Activated naive CD4-positive, alpha-beta T cell treated with anti-CD3 and anti-CD28 coated beads, Interleukin-2, amount 10 ng/mL, durations not matched to agents 7 days and 5 days (primary cell): ENCODE measurements around the gene WDR73.
"Not testable (repeated sequence)": the region's sequence is repeated elsewhere in the genome, so short reads cannot be mapped to it uniquely, and the experiment has no call there.

Experiments used
- CTCF ChIA-PET: fragments of 350-600 bp; sonication (Branson Sonifier 250); formaldehyde crosslinking; loops from one replicate; lab custom pipeline; 2021; ENCODE audit warnings: antibody characterized with exemption; lab: Charles Lee
- DNase-seq: peaks from one replicate; pipeline ENCODE4 v3.0.0-alpha.2; 2020
- H3K27ac Mint-ChIP-seq: one replicate; pipeline ENCODE4 v1.8.0; 2021; ENCODE audit warnings: mild to moderate bottlenecking, moderate library complexity, mixed read lengths
- H3K27me3 Mint-ChIP-seq: one replicate; pipeline ENCODE4 v1.8.0; 2021; ENCODE audit warnings: mild to moderate bottlenecking, mixed read lengths
- H3K36me3 Mint-ChIP-seq: one replicate; pipeline ENCODE4 v1.8.0; 2021; ENCODE audit warnings: mixed read lengths
- H3K4me1 Mint-ChIP-seq: one replicate; pipeline ENCODE4 v1.8.0; 2021; ENCODE audit warnings: mixed read lengths
- H3K4me3 Mint-ChIP-seq: one replicate; pipeline ENCODE4 v1.8.0; 2021; ENCODE audit warnings: mild to moderate bottlenecking, moderate library complexity, mixed read lengths
- H3K9me3 Mint-ChIP-seq: one replicate; pipeline ENCODE4 v1.8.0; 2021; ENCODE audit warnings: mixed read lengths

Gene WDR73

DNA sequence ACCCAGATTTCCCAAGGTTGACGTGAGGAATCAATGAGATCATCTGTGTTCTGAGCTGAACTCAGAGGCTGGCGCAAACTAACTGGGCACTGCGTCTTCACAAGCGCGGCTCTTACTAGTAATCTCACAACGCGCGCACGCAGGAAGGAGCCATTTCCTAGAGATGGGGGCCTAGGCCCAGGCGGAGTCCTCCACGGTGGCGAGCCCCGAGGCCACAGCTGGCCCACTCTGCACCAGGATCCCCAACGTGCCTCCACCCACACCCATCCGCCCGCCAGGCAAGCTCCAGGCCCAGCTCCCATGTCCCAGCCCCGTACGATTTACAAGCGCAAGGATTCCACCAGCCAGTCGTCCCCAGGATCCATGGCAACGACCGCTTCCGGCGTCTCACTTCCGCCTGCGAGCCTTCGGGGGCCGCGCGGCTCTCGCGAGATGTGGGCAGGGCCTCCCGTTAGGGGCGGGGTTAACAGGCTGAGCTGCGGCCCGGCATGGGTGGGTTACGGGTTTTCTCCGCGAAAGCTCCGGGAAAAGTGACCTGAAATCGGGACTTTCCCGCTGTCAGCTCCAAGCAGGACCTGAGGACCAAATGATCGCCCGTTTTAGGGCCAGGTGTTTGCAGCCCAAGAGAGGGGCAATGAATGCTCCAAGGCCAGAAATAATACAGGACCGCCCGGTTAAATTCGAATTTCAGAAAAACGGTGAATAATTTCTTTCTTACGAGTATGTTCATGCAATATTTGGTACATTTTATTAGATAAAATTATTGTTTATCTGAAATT is at the start of gene WDR73:
Gene WDR73 (minus strand): TSS at position 374 of the 779 bp plus-strand sequence. CDS start 9 bp downstream, at position 365.
- CTCF ChIA-PET, result interaction anchor here (0.6 to 4.6 kb wide), 12 partner anchors 16 to 276 kb away, joined by 3 to 36 read pairs (median 4); partner anchors contain the start of genes SEC11A, ZNF592 and ZSCAN2
- DNase-seq, result peak; percentile 98
- peaks cover 12% of the 10 kb centered on the region for H3K27me3 Mint-ChIP-seq
- H3K27ac Mint-ChIP-seq, result peak within 1 kb of the TSS; percentile 85
- peaks cover 52% of the 10 kb centered on the region for H3K4me1 Mint-ChIP-seq
- H3K9me3 Mint-ChIP-seq, result no peaks in the 10 kb centered on the region
- peak within 1 kb of the TSS; percentile 99 for H3K4me3 Mint-ChIP-seq
- peaks cover 17% of the 10 kb centered on the region for H3K36me3 Mint-ChIP-seq

DNA sequence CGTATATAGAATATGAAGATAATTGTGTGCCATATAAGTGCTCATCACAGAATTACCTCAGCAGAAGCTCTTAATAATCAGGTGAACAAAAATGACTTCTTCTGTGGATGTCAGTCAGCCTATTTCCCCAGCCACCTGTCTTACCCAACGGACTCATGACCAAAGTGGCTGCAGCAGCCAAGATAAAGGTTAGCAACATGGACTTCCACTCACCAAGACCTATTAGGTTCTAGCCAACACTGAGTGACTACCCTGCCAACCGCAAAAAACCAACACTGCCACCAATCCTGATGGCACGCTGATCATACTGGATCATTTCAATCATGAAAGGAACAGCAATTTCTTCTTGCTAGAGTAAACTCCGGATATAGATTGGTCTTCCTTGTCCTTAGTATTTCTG is 49.7 kb upstream of the WDR73 start:
- CTCF ChIA-PET, result interaction anchor here (0.9 kb wide), 1 partner anchor 45 kb away, joined by 3 read pairs; no protein-coding TSS in a partner anchor
- Mint-ChIP-seq H3K4me3 (no peak overlapping the region), H3K9me3 (no peaks in the 10 kb centered on the region), H3K27me3 (no peaks in the 10 kb centered on the region), H3K27ac (no peak overlapping the region), H3K36me3 (peaks cover 33% of the 10 kb centered on the region), H3K4me1 (peaks cover 50% of the 10 kb centered on the region)
- DNase-seq, result no peak

DNA sequence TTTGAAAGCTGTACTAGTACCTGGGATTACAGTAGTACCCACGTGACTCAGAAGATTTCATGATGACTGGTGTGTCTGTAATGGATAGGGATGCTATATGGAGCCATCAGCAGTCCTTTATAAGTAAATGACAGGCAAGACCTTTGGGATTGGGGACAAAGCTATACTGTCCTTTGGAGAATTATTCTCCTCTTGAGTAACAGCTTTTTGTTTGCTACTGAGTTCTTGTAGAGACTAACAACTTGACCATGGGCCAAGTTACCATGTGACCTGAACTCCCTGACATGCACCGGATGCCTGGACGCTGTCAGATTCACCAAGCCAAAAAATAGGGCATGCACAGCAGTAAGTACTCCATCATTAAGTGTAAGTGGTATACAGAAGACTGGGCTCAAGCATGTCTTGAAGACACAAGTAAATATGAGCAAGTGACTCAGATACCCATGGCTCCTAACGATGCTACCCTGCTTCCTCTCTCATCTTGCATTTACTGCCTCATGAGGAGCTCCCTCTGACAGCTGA is 48.9 kb upstream of the WDR73 start:
- Mint-ChIP-seq H3K9me3 (no peaks in the 10 kb centered on the region), H3K4me1 (peaks cover 48% of the 10 kb centered on the region), H3K36me3 (peaks cover 25% of the 10 kb centered on the region), H3K27ac (no peak overlapping the region), H3K27me3 (no peaks in the 10 kb centered on the region), H3K4me3 (no peak overlapping the region)
- no peak for DNase-seq
- CTCF ChIA-PET, result interaction anchor here (0.9 kb wide), 1 partner anchor 45 kb away, joined by 3 read pairs; no protein-coding TSS in a partner anchor

DNA sequence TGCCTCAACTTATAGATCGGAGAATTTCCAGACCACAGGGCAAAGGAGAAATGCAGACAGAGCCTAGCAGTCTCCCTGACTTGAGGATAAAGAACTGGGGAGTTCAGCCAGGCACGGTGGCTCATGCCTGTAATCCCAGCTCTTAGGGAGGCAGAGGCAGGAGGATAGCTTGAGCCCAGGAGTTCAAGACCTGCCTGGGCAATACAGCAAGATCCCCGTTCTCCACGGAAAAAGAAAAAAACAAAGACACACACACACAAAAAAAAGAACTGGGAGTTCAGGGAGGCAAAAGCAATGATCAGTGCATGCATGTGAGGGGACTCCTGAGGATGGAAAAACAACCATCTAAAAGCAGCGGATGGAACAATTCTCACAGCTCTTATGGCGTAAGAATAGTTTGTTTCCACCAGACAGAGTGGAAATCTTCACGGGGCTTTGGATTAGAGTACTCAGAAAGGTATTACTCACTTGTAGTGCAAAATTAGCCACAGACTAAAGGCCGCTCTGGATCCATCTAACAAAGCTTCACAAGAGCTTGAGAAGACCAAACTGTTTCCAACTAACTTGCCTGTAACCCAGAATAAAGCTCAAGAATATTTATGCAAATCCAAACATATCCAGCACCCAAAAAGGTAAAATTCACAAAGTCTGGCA is 45.6 kb upstream of the WDR73 start:
- peaks cover 48% of the 10 kb centered on the region for H3K4me1 Mint-ChIP-seq
- no peak for DNase-seq
- no peaks in the 10 kb centered on the region for H3K27me3 Mint-ChIP-seq
- no peaks in the 10 kb centered on the region for H3K9me3 Mint-ChIP-seq
- H3K27ac Mint-ChIP-seq, result no peak overlapping the region
- CTCF ChIA-PET, result no interaction called here
- H3K36me3 Mint-ChIP-seq, result peaks cover 17% of the 10 kb centered on the region
- H3K4me3 Mint-ChIP-seq, result no peak overlapping the region

DNA sequence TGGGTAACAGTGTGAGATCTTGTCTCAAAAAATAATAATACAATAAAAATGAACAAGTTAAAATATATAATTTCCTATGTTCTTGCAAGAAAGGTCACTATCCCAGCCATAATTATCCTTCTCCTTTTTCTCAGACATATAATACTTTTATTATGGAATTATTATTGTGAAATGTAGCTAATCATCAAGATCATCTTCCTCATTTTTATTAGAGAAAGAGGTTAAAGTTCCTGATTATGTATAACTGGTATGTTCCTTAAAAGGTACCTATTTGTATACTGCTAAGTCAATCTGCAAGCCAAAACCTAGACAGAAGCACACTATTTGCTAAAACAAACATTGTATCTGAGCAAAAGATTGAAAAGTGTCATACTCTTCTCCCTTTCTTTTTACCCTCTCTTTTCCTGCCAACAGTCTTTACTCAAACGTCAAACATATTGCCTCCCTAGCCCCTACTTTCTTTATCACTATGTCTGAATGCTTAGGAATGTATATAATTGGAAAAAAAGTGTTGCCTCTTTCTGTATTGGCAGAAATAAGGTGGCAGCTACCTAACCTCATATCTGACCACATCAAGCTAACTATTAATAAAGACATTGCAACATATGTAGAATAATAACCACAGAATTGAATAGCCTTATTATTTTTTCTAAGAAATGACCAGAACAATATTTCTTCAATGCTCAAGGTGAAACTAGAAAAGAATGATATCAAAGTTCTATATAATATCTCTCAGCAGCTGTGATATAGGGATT is 43.3 kb upstream of the WDR73 start:
- H3K4me3 Mint-ChIP-seq, result no peak overlapping the region
- H3K27ac Mint-ChIP-seq, result no peak overlapping the region
- no peaks in the 10 kb centered on the region for H3K9me3 Mint-ChIP-seq
- no peaks in the 10 kb centered on the region for H3K27me3 Mint-ChIP-seq
- CTCF ChIA-PET, result interaction anchor here (0.8 kb wide), 1 partner anchor 13 kb away, joined by 3 read pairs; no protein-coding TSS in a partner anchor
- no peak for DNase-seq
- peaks cover 10% of the 10 kb centered on the region for H3K36me3 Mint-ChIP-seq
- peaks cover 31% of the 10 kb centered on the region for H3K4me1 Mint-ChIP-seq

DNA sequence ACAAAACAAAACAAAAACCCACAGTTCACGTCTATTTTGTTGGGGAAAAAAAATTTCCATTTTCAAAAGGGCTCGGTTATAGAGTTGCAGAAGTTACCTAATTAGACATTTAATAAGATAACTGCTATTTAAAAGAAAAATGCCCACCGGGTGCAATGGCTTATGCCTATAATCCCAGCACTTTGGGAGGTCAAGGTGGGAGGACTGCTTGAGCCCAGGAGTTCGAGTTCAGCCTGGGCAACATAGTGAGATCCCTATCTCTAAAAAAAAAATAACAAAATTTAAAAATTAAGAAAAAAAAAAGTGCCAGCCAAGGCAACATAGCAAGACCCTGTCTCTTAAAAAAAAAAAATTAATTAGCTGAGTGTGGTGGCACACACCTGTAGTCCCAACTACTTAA is 42.7 kb upstream of the WDR73 start:
- H3K27me3 Mint-ChIP-seq, result no peaks in the 10 kb centered on the region
- peaks cover 31% of the 10 kb centered on the region for H3K4me1 Mint-ChIP-seq
- CTCF ChIA-PET, result no interaction called here
- no peaks in the 10 kb centered on the region for H3K9me3 Mint-ChIP-seq
- peaks cover 13% of the 10 kb centered on the region for H3K36me3 Mint-ChIP-seq
- DNase-seq, result no peak
- H3K27ac Mint-ChIP-seq, result no peak overlapping the region
- H3K4me3 Mint-ChIP-seq, result no peak overlapping the region

DNA sequence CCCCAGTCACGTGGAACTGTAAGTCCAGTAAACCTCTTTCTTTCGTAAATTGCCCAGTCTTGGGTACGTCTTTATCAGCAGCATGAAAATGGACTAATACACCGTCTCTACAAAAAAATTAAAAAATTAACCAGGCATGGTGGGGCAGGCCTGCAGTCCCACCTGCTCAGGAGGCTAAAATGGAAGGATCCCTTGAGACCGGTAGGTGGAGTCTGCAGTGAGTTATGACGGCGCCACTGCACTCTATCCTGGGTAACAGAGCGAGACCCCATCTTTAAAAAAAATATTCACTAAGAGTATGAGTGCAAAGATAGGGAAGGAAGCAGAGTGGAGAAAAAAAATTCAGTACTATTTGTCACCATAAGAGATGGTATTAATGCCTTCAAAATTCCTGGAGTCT is 36.3 kb upstream of the WDR73 start:
- no peaks in the 10 kb centered on the region for H3K4me1 Mint-ChIP-seq
- no peak overlapping the region for H3K27ac Mint-ChIP-seq
- no peaks in the 10 kb centered on the region for H3K27me3 Mint-ChIP-seq
- peaks cover 39% of the 10 kb centered on the region for H3K36me3 Mint-ChIP-seq
- DNase-seq, result no peak
- H3K4me3 Mint-ChIP-seq, result no peak overlapping the region
- CTCF ChIA-PET, result no interaction called here
- H3K9me3 Mint-ChIP-seq, result no peaks in the 10 kb centered on the region

DNA sequence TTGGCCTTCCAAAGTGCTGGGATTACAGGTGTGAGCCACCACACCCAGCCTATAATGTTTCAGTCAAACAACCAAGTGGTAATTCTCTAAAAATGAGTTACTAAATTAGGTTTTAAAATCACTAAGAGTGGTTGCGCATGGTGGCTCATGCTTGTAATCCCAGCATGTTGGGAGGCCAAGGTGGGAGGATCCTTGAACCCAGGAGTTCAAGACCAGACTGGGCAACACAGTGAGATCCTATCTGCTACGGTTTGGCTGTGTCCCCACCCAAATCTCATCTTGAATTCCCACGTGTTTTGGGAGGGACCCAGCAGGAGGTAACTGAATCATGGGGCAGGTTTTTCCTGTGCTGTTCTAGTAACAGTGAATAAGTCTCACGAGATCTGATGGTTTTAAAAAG is 35.8 kb upstream of the WDR73 start:
- Mint-ChIP-seq H3K4me1 (no peaks in the 10 kb centered on the region), H3K27ac (no peak overlapping the region), H3K9me3 (no peaks in the 10 kb centered on the region), H3K36me3 (peaks cover 41% of the 10 kb centered on the region), H3K4me3 (no peak overlapping the region), H3K27me3 (no peaks in the 10 kb centered on the region)
- CTCF ChIA-PET, result no interaction called here
- DNase-seq, result no peak

DNA sequence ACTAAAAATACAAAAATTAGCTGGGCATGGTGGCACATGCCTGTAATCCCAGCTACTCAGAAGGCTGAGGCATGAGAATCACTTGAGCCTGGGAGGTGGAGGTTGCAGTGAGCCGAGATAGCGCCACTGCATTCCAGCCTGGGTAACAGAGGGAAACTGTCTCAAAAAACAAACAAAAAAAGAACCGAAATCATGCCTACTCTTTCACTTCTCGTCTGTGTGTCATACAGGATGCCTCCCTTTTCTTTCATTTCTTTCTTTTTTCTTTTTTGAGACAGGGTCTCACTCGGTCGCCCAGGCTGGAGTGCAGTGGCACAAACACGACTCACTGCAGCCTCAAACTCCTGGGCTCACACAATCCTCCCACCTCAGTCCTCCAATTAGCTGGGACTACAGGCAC is 32.4 kb upstream of the WDR73 start:
- H3K4me1 Mint-ChIP-seq, H3K27me3 Mint-ChIP-seq, H3K9me3 Mint-ChIP-seq, CTCF ChIA-PET, DNase-seq, H3K4me3 Mint-ChIP-seq, H3K27ac Mint-ChIP-seq: not testable (repeated sequence)
- peaks cover 54% of the 10 kb centered on the region for H3K36me3 Mint-ChIP-seq

DNA sequence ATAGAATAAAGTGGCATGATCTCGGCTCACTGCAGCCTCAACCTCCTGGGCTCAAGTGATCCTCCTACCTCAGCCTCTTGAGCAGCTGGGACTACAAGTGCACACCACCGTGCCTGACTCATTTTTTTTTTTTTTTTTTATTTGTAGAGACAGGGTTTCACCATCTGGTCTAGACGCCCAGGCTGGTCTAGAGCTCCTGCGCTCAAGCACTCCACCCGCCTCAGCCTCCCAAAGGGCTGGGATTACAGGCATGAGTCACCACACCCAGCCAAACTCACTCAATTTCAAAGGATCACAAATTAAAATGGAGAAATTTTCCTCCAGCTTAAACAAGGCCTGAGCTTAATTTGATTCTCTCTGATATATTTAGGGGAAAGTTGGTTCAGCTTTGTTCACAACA is 31.2 kb upstream of the WDR73 start:
- no peak overlapping the region for H3K27ac Mint-ChIP-seq
- CTCF ChIA-PET, result interaction anchor here (0.7 kb wide), 1 partner anchor 94 kb away, joined by 3 read pairs; no protein-coding TSS in a partner anchor
- peaks cover 49% of the 10 kb centered on the region for H3K36me3 Mint-ChIP-seq
- no peaks in the 10 kb centered on the region for H3K4me1 Mint-ChIP-seq
- DNase-seq, result no peak
- no peak overlapping the region for H3K4me3 Mint-ChIP-seq
- no peaks in the 10 kb centered on the region for H3K9me3 Mint-ChIP-seq
- no peaks in the 10 kb centered on the region for H3K27me3 Mint-ChIP-seq

DNA sequence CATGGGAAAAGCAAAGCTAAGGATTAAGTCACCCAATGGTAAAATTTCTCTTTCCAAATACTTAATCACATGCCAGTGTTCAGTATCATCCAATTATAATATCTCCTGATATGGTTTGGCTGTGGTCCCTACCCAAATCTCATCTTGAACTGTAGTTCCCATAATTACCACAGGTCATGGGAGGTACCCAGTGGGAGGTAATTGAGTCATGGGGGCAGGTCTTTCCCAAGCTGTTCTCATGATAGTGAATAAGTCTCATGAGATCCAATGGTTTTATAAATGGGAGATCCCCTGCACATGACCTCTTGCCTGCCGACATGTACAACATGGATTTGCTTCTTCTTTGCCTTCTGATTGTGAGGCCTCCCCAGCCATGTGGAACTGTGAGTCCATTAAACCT is 30.0 kb upstream of the WDR73 start:
- Mint-ChIP-seq H3K27me3 (no peaks in the 10 kb centered on the region), H3K36me3 (peaks cover 50% of the 10 kb centered on the region), H3K9me3 (no peaks in the 10 kb centered on the region), H3K4me3 (no peak overlapping the region), H3K27ac (no peak overlapping the region), H3K4me1 (no peaks in the 10 kb centered on the region)
- DNase-seq, result no peak
- CTCF ChIA-PET, result no interaction called here

DNA sequence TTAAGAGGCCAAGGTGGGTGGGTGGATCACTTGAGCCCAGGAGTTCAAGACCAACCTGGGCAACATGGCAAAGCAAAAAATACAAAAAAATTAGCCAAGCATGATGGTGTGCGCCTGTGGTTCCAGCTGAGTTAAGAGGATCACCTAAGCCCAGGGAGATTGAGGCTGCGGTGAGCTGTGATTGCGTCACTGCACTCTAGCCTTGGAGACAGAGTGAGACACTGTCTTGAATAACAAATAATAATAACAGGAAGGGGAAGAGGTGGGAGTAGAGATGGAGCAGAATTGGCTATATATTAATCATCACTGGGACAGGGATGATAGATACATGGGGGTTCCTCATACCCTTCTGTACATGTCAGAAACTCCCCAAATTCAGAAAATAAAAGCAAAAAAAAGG is 27.7 kb upstream of the WDR73 start:
- no peaks in the 10 kb centered on the region for H3K27me3 Mint-ChIP-seq
- peaks cover 45% of the 10 kb centered on the region for H3K36me3 Mint-ChIP-seq
- CTCF ChIA-PET, result no interaction called here
- H3K4me1 Mint-ChIP-seq, result no peaks in the 10 kb centered on the region
- H3K4me3 Mint-ChIP-seq, result no peak overlapping the region
- no peak for DNase-seq
- peak overlapping the region; percentile 42 for H3K27ac Mint-ChIP-seq
- no peaks in the 10 kb centered on the region for H3K9me3 Mint-ChIP-seq

DNA sequence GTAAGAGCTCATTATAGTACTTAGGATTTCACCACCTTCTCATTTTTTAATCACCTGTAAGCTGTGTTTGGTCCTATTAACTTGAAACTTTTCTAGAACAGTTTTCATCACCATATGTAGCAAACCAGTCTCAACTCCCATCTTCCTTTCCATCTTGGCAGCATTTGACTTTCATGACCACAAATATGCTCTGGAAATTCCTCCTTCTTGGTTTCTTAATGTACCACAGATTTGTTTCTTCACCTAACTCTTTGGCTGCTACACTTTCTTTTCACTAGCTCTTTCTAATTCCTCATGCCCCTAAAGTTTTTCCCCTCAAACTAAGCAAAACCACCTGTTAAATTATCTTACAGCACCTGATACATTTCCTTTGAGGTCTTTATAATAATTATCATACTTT is 17.1 kb upstream of the WDR73 start:
- Mint-ChIP-seq H3K27ac (no peak overlapping the region), H3K36me3 (peaks cover 57% of the 10 kb centered on the region), H3K9me3 (no peaks in the 10 kb centered on the region), H3K27me3 (no peaks in the 10 kb centered on the region), H3K4me1 (peaks cover 4% of the 10 kb centered on the region), H3K4me3 (no peak overlapping the region)
- CTCF ChIA-PET, result interaction anchor here (1.3 kb wide), 1 partner anchor 73 kb away, joined by 3 read pairs; no protein-coding TSS in a partner anchor
- no peak for DNase-seq

DNA sequence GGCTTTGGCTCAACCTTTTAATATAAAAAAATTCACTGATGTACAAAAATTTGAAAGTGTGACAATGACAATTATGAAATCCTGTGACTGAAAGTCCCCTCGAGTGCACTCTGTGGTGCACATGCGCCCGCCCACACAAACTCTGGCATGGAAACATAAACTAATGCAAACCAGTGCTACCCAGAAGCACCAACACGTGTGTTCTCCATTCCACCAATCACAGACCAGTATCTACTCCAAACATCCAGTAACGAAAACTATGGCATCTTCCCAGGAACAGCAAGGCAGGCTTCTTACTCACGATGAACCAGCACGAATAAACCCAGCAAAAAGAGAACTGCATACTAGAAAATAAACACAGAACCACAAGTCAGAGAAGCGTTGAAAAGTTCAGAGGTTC is 15.6 kb upstream of the WDR73 start:
- DNase-seq, result no peak
- Mint-ChIP-seq H3K36me3 (peaks cover 60% of the 10 kb centered on the region), H3K9me3 (no peaks in the 10 kb centered on the region), H3K4me1 (peaks cover 2% of the 10 kb centered on the region), H3K27me3 (no peaks in the 10 kb centered on the region), H3K27ac (peak overlapping the region; percentile 0), H3K4me3 (no peak overlapping the region)
- CTCF ChIA-PET, result no interaction called here
